Measurements from ENCODE around the gene SETD2.
"Not testable (repeated sequence)": the region's sequence is repeated elsewhere in the genome, so short reads cannot be mapped to it uniquely, and the experiment has no call there.

Gene SETD2

DNA sequence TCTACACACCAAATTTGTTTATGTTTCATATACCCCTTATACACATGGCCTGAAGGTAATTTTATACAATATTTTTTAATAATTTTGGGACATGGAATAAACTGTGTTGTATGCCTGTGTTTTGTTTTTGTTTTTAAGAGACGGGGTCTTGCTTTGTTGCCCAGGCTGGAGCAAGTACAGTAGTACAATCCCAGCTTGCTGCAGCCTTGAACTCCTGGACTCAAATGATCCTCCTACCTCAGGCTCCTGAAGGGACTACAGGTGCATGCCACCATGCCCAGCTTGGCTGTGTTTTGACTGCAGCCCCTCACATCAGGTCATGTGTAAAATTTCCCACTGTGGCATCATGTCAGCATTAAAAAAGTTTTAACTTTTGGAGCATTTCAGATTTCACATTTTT, 18.6 kb downstream of the SETD2 start:
- DNase-seq, result no peak

- no peak for DNase-seq
Observed at GRCh38 chr3:47143068-47143467, 20.8 kb downstream of the SETD2 start.

- DNase-seq, result not testable (repeated sequence)
Observed at GRCh38 chr3:47142536-47142935, 21.4 kb downstream of the SETD2 start.

DNA sequence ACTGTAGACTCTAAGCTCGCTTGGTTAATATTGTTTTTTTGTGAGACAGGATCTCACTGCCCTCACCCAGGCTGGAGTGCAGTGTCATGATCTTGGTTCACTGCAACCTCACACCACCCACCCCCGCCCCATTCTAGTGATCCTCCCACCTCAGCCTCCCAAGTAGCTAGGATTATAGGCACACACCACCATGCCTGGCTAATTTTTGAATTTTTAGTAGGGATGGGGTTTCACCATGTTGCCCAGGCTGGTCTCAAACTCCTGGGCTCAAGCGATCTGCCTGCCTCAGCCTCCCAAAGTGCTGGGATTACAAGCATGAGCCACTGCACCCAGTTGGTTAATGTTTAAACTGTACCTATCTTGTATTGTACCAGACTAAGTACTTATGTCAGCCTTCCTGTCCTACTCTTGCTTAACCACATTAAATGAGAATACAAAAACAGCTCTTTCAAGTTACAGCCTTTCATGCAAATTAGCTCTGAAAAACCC, 22.9 kb downstream of the SETD2 start:
- not testable (repeated sequence) for DNase-seq

DNA sequence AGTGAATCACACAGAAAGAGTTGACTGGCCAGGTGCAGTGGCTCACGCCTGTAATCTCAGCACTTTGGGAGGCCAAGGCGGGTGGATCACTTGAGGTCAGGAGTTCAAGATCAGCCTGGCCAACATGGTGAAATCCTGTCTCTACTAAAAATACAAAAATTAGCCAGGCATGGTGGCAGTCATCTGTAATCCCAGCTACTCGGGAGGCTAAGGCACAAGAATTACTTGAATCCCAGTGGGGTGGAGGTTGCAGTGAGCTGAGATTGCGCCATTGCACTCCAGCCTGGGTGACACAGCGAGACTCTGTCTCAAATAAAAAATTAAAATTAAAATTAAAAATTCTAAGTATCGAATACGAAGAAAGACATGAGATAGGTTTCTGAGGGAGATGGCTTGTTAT, 23.4 kb downstream of the SETD2 start:
- DNase-seq, result not testable (repeated sequence)

DNA sequence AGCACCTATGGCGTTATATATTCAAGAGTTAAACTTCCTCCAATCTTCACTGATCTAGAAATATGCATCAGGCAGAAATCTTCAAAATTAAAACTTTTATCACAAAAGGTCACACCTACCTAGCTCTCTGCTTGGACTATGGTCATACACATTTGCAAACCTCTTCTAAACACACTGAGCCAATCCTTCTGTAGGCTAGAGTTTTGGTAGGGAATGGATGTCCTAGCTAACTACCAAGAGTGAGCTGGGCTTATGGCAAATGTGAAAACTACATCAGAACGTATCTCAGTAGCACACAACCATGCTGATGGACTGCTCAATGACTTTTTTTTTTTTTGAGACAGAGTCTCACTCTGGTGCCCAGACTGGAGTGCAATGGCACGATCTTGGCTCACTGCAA, 29.6 kb downstream of the SETD2 start:
- no peak for DNase-seq

GRCh38 chr3:47133641-47134040, 30.3 kb downstream of the SETD2 start:
- no peak for DNase-seq

GRCh38 chr3:47130557-47130956, 33.4 kb downstream of the SETD2 start:
- DNase-seq, result no peak

DNA sequence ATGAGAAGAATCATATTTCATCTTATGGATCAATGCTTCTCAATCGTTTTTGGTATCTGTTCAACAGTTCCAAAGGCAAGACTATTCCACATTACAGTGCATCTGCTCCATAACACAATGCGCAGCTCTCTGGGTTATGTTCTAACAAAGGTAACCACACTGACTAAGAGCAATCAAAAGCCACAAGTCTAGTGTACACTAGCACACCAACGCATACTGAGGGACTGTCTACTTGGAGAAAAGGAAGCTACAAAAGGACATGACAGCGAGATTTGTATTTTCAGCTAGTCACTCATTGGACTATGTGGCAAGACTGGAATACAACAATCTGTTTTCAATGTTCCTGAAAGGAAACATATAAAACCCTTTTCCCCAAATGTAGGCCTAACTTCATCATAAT, 35.8 kb downstream of the SETD2 start:
- no peak for DNase-seq

DNA sequence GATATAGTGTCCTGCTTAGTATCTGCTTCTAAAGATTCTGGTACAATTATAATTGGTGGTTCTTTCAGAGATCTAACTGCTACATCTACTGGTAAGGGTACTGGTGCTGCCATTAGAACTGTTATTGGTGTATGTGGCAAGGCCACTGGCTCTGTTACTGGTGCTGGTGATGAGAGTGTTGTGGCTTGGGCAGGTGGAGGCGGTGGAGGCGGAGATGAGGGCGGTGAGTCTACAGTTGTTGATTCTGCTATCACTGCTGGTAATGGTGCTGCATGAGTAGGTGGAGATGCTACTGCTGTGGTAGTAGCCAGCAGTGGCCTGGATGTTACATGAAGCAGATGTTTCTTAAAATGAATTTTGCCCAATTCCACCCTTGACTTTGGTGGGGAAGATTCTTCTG, 40.1 kb downstream of the SETD2 start:
- DNase-seq, result no peak

DNA sequence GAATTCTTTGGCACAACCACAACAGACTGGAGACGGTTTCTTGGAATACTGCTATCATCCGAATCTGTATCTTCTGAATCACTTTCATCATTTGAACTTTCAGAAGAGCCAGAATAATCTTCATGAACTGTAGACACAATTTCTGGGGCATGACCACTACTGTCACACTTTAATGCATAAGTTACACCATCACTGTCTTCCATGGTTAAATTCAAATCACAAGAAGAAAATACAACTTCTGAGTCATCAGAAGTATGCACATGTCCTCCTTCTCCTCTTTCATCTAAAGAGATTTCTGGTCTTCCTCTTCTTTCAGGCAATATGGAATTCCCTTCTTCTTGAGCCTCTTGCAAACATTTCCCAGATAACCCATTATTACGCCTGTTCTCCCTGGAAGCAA, 42.5 kb downstream of the SETD2 start:
- DNase-seq, result no peak

GRCh38 chr3:47120138-47120537, 43.8 kb downstream of the SETD2 start:
- DNase-seq, result no peak

DNA sequence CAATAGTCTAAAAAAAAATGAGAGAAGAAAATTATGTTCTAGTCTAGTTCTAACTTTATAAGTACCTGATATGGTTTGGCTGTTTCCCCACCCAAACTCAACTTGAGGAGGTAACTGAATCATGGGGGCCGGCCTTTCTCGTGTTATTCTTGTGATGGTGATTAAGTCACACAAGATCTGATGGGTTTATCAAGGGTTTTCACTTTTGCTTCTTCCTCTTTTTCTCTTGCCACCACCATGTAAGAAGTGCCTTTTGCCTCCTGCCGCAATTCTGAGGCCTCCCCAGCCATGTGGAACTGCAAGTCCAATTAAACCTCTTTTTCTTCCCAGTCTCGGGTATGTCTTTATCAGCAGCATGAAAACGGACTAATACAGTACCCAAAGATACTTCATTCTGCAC, 44.5 kb downstream of the SETD2 start:
- DNase-seq, result not testable (repeated sequence)

GRCh38 chr3:47117807-47118364, 46.0 kb downstream of the SETD2 start:
- no peak for DNase-seq

GRCh38 chr3:47115524-47115923, 48.4 kb downstream of the SETD2 start:
- DNase-seq, result not testable (repeated sequence)

DNA sequence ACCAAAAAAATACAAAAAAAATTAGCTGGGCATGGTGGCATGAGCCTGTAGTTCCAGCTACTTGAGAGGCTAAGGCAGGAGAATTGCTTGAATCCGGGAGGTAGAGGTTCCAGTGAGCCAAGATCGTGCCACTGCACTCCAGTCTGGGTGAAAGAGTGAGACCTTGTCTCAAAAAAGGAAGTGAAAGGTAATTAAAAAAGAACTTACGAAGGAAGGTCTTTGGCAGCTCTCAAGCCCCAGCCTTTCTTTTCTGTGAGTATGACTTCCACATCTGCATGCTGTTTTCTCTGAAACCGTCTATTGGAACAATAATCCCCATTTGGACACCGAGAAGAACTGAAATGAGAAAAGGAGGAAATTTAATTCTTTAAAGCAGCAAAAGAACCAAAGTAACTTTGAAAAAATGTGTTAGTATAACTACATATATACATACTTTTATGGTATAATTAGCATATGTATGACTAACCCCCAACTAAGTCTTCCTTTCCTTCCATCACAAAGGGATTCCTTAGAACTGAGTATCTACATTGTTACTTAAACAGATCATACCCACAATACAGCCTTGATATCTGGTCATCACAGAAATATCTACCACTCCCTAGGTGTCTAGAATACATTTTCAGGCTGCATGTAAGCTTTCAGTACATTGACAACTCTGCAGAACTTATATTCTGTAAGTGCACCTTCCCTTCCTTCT, 50.1 kb downstream of the SETD2 start:
- no peak for DNase-seq

DNA sequence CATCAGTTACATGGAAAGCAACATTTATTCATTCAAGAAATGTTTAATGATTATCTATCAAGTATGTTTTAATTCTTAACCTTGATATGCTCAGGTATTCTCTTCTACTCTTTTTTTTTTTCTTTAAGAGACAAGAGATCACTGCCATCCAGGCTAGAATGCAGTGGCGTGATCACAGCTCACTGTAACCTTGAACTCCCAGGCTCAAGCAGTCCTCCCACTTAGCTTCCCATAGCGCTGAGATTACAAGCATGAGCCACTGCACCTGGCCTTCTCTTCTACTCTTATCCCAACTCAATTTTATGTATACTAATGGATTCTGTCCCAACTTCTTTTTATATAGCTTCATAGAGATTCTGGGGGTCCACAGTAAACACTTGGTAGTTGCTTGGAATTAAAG, 50.9 kb downstream of the SETD2 start:
- DNase-seq, result no peak

DNA sequence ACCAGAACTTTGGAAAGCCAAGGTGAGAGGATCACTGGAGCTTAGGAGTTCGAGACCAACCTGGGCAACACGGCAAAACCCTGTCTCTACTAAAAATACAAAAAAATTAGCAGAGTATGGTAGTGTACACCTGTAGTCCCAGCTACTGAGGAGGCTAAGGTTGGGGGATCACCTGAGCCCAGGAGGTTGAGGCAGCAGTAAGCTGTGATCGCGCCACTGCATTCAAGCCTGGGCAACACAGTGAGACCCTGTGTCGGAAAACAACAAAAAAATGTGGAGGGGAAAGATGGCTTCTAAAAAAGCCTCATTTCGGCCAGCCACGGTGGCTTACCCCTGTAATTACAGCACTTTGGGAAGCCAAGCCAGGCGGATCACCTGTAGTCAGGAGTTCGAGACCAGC, 54.5 kb downstream of the SETD2 start:
- DNase-seq, result no peak

DNA sequence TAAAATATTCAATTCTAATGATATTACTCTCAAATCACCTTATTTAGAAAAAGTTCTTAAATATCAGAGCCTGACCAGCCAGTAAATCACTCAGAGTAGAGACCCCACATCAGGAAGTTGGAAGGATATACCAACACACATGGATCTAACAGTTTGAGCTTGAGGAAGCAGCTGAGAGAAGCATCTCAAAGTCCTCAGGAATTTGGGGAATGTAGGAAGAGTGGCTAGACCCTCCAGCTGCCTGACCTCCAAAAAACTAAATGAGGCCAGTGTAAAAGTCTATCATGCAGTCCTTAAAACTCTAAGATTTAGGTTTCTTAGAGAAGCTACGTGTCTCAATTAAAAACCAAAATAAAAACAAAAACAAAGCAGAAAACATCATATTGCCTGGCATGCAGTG, 55.4 kb downstream of the SETD2 start:
- no peak for DNase-seq

- no peak for DNase-seq
Observed at GRCh38 chr3:47104259-47104658, 59.7 kb downstream of the SETD2 start.

GRCh38 chr3:47103619-47104018, 60.3 kb downstream of the SETD2 start:
- DNase-seq, result no peak

DNA sequence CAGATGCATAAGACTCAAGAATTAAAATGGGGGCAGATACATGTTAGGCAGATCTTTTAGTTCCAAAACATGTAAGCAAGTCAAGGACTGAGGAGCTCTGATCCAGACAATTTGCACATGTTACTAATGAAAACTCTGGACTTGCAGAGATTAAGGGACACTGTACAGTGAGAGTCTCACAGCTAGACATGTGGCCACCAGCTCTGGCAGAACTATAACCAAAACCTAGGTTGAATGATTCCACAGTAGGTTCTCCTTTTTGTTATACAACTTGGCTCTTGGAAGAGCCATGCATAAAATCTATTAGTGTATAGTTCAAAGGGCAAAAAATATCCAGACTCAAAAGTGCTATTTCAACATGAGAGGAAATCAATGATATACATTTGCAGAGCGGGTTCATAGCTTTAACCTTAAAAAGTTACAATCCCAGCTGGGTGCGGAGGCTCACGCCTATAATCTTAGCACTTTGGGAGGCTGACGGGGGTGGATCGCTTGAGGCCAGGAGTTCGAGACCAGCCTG, 61.8 kb downstream of the SETD2 start:
- no peak for DNase-seq

GRCh38 chr3:47098910-47099309, 65.0 kb downstream of the SETD2 start:
- no peak for DNase-seq

- DNase-seq, result no peak
Observed at GRCh38 chr3:47097864-47098263, 66.0 kb downstream of the SETD2 start.

DNA sequence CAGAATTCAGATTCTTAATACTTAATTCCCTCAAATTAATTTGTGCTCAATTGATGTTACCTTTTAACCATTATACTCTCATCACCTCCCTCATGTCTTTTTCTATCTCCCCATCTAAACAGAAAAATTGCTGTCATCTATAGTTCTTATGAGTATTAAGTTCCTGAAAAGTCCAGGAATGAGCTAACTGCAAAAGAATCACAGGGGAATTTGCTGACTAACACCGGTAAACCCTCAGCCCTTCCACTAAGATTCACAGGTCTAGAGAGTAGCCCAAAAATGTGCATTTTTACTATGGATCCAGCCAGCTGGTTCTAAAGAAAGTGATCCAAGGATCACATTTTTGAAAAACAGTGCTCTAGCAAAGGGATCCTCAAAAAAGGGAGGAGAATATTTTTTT, 67.0 kb downstream of the SETD2 start:
- DNase-seq, result no peak

Measured in stimulated activated CD4-positive, alpha-beta T cell treated with anti-CD3 and anti-CD28 coated beads, Interleukin-15, amount 100 ng/mL, for 24 hours (primary cell).